HG02981 (cell line): ENCODE data around the gene CEP131.

ENCODE experiments used
- ATAC-seq: cut with Tn5 transposase; IDR thresholded peaks from one replicate; pipeline ENCODE4 v1.9.1; 2021; ENCODE audit warnings: mild to moderate bottlenecking, moderate library complexity; ENCODE audit not compliant: unreplicated experiment

The CEP131 gene

GRCh38 chr17:81171941-81172340, 50.8 kb downstream of the CEP131 start:
- no peak for ATAC-seq

DNA sequence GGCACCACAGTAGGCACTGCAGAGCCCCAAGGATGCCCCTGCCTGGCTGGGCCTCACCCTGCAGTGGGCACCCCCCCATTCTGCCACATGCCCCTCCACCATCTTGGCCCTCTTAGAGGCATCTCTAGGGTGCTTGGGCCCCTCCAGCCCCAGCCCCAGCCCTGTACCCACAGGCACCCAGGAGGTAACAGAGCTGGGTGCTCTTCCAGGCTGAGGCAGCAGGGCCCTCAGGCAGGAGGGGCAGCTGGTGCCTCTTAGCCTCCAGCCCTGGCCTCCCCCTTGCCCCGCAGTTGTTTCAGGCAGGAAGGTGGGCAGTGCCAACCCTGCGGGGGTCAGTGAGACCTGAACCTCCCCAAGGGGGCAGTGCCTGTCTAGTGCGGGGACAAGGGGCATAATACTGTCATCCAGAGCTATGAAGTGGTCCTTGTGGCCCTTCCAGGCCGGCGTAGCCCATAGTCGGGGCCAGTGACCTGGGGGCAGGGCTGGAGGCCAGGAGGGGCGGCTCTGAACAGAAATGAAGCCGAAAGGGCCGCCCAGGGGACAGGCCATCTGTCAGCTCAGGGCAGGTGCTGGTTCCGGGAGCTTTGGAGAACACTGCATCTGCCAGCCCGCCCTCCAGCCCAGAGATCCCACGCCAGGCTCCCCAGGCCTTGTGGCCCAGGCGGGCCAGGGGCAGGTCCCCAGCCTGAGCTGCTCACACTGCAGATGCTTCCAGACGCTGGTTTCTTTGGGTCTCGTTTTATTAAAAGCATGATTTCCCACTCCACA, 51.9 kb downstream of the CEP131 start:
- no peak for ATAC-seq

- ATAC-seq: no peak
Measured at GRCh38 chr17:81169870-81170309, 52.9 kb downstream of the CEP131 start.

DNA sequence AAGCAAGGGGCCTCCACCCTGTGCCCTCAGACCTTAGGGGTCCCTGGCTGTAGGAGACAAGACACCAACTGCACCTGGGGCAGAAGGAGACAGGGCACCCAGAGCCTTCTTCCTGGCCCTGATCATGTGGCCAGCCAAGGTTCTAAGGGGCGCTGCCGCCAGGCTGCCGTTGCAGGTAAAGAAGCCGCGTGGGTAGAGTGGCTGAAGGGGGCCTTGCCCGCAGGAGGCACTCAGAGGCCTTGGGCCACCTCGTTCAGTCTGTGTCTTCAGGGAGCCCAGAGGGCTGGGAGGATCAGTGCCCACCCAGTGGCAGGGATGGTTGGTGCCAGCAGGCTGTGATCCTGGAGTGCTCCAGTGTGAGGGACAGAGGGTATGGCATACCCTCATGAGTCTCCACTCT, 55.1 kb downstream of the CEP131 start:
- ATAC-seq: no peak

- ATAC-seq: no peak
Measured at GRCh38 chr17:81167194-81167524, 55.6 kb downstream of the CEP131 start.

- ATAC-seq: no peak
Measured at GRCh38 chr17:81166033-81166492, 56.7 kb downstream of the CEP131 start, which contains the start of gene AATK. AATK (minus strand) TSS chr17:81166221; CDS start chr17:81165992, 229 bp downstream.

DNA sequence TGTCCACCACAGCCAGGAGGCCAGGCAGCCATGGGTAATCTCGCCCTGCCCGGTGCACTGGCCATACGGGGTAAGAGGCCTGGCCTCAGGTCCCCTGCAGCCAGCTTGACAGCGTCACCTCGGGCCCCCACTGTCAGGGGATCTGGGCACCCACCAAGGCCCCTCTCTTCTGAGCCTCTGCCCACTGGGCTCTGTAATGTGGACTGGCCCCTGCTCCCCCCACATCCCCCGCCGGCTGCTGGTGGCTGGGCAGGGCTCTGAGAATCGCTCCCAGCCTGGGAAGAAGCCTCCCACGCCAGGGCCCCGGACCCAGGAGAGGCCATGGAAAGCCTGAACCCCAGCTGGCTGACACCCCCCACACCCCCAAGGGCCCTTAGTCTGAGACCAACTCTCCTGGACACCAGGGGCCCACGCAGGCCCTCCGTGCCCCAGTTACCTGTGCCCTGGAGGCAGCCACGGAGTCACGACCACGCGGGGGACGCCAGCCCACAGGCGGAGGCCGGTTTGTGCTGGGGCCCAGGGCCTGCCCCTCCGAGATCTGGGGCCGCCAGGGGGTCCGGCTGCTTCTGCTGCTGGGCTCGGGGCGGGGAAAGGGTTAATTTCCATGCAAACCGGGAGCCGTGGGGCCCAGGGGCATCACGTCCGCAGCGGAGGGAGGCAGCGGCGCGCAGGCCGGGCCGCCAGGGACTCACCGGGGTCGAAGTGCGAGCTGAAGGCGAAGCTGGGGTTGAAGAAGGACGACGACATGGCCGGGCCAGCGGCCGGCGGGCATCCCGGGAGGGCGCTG, 57.3 kb downstream of the CEP131 start, which contains the start of gene PVALEF:
TSS of gene PVALEF (plus strand) at position 262 of the 787 bp plus-strand sequence. CDS start 15,720 bp downstream, outside the sequence.
- ATAC-seq: no peak

GRCh38 chr17:81164371-81165245, 58.2 kb downstream of the CEP131 start:
- ATAC-seq: no peak

GRCh38 chr17:81163703-81164370, 58.9 kb downstream of the CEP131 start:
- ATAC-seq: no peak

- ATAC-seq: no peak
Measured at GRCh38 chr17:81163051-81163695, 59.6 kb downstream of the CEP131 start.

GRCh38 chr17:81162491-81162890, 60.3 kb downstream of the CEP131 start:
- ATAC-seq: no peak

DNA sequence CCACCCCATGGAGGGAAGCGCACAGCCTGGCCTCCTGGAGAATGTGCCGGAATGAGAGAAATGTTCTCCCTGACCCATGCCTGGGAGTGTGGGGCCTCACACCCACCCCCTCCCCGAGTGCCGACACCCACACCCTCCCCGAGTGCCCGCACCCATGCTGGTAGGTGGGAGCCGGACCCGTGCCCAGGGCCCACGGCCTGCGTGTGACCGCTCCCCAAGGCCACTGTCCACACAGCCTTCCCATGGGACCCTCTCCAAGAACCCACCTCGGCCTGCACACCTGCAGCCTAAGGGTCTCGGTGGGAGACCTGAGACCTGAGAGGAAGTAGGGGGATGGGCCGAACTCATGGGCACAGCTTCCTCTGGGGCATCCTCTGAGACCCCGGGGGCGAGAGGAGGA, 60.8 kb downstream of the CEP131 start:
- ATAC-seq: no peak

DNA sequence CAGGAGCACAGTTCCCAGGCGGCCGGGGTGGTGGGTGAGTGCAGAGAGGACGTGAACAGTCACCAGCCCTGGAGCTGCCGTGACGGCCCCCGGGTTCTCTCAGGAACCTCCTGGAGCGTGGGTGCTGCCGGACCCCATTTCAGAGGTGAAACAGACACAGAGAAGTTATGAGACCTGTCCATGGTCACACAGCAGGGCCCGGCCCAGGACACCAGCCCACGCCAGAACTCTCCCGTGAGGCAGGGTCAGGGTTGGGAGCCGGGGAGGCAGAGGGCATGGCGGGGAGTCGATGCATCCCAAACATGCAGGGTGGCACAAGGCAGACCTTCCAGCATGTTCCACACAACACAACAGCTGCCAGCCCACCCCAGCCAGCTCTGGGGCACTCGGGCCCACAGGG, 61.2 kb downstream of the CEP131 start:
- no peak for ATAC-seq

GRCh38 chr17:81160747-81161453, 61.9 kb downstream of the CEP131 start:
- no peak for ATAC-seq

DNA sequence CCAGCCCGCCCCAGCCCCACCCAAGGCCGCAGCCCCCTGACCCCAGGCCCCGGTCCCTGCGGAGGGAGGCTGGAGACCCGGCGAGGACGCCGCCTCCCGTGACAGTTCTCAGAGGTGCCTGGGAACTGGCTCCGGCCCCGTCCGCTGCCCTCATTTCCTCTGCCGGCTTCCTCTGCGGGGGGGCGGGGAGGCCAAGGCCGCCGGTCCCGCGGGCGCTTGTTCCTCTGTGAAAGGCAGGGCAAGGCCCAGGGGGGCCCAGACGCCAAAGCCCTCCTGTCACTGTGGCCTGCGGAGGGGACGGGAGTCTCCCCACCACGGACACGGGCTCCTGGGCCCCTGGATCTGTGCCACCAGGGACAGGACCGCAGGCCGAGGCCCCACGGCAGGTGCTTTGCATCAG, 62.5 kb downstream of the CEP131 start:
- ATAC-seq: no peak

DNA sequence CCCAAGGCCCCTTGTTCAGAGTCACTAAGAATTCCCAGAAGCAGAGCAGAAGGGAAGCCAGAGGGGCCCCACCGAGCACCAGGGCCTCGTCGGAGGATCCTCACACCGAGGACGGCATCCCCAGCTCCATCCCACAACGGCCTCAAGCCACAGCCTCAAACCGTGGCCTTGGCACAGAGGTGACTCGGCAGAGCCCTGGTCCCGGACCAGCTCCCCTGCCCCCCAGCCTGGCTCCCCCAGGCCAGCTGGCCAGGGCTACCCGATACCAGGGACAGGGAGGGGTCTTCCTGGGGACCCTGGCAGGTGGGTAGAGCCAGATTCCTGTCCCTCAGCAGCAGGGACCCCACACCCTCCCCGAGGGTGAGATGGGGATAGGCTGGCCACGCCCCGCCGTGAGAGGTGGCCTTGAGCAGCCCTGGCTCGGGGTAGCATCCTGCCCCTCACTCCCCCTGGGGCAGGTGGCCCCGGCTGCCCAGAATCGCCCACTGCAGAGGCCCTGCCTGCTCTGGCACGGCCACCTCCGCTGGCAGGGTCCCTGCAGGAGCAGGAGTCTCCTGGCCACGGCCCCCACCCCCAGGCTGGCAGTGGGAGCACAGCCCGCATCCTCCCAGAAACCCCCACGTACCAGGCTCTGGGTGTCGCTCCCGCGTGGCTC, 63.0 kb downstream of the CEP131 start:
- ATAC-seq: no peak

DNA sequence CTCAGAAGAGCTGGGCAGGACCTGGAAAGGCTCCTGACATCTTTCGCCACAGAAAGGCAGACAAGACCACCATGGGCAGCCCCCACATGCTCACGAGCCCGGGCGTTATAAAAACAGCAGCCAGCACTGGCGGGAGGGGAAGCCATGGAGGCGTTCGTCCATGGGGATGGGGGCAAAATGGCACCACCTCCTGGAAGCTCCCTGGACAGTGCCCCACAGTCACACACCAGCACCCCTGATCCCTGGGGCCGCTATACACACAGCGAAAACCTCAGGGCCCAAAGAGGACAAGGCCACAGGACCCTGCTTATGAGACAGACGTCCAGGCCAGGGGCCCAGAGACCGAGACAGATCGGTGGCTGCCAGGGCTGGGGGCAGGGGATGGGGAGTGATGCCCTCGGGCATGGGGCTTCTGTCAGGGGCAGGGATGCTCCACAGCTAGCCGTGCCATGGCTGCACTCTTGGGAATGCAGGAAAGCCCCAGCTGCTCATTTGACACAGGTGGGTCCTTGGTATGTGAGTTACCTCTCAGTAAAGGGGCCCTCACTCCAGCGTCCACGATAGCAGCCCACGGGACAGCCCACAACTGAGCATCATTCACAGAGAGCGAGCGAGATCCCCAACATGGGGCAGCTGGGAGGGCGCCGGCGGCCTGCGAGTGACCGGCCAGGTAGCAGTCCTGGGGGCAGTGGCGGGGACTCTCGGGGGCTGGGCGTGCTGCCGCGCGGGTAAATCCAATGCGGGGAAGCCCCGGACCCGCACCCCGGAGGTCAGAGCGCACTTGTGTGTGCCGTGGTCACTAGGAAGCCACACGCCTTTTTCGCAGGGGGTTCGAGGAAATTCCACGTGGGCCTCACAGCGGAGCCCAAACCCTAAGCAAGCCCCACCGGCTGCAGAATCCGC, 63.8 kb downstream of the CEP131 start:
- no peak for ATAC-seq
